ENCODE data around the gene RPA1.
A peak's percentile ranks its signal among the peaks of the same experiment; 100 is the strongest.

Gene RPA1

GRCh38 chr17:1939981-1940809, 110.4 kb downstream of the RPA1 start:
- FAIRE-seq (no peak), DNase-seq (ENCODE audit: low spot score) (no peak)

- FAIRE-seq: no peak
Observed at GRCh38 chr17:1940810-1941185, 111.0 kb downstream of the RPA1 start.

GRCh38 chr17:1941272-1942065, 111.7 kb downstream of the RPA1 start:
- DNase-seq (ENCODE audit: low spot score): no peak
- no peak for FAIRE-seq

More at GRCh38 chr17:1940810-1941185, 111.0 kb downstream of the RPA1 start:
- no peak for DNase-seq (ENCODE audit: low spot score)

DNA sequence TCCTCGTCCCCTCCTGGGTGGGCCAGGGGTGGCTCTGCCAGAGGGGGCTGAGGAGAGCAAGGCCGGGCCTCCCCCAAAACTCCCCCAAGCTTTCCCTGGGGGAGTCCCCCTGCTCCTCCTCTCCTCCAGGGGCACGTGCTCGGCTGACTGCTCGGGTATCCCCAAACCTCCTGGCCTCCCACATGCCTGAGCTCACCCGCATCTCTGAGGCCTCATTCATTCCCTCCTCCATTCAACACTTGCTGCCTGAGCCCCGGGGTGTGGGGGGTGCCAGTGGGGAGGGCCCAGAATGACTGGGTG, 112.2 kb downstream of the RPA1 start:
- DNase-seq (ENCODE audit: low spot score): no peak
- no peak for FAIRE-seq

DNA sequence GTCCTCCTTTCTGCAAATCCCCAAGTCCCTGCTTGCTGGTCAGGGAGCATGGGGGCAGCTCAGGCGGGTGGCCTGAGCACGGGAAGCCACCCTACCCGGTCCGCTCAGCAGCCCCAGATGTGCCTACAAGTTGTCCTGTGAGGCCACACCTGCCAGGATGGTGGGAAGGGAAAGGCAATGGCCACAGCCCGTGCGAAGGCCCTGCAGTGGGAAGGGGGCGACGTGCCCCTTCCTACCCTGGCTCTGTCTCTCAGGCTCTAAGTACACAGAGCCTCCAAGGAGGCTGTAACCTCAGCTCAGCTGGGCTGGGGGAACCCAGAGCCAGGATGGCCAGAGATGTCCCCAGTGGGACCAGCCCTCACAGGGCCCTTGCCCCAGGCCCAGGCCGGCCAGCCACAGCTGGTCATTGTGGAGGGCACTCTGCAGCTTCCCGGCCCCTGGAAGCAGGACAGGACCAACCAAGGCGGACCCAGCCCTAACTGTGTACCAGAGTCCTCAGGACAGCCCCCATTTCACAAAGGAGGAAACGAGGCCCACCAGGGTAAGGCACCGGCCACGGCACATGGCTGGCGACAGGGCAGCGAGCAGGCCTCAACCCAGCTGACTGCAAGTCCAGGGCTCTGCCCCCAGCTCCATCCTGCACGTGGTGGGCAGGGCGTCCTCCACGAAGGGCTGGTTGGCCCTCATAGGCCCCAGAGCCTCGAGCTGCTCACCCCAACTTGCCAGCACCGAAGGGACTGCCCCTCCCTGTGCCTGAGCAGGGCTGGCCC, 113.0 kb downstream of the RPA1 start:
- DNase-seq (ENCODE audit: low spot score) (no peak), FAIRE-seq (no peak)

DNA sequence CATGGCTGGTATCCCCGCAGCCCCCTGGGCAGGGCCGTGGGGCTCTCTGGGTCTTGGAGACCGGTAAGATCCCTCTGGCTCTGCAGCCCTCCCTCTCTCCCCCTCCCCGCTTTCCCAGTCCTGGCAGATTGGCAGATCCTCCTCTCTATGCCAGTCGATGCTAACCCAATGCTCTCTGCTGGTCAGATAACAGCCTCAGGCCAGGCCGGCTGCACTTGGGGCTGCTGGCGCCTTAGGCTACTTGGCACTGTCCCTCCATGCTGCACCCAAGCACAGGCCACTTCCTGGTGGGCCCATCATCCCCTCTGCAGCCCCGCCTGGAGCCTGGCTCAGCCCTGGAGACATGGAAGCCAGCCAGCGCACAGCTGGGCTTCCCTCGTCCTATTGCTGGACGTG, 113.6 kb downstream of the RPA1 start:
- no peak for DNase-seq (ENCODE audit: low spot score)
- FAIRE-seq: no peak

- DNase-seq (ENCODE audit: low spot score): no peak
- no peak for FAIRE-seq
Observed at GRCh38 chr17:1945621-1946020, 115.8 kb downstream of the RPA1 start.

DNA sequence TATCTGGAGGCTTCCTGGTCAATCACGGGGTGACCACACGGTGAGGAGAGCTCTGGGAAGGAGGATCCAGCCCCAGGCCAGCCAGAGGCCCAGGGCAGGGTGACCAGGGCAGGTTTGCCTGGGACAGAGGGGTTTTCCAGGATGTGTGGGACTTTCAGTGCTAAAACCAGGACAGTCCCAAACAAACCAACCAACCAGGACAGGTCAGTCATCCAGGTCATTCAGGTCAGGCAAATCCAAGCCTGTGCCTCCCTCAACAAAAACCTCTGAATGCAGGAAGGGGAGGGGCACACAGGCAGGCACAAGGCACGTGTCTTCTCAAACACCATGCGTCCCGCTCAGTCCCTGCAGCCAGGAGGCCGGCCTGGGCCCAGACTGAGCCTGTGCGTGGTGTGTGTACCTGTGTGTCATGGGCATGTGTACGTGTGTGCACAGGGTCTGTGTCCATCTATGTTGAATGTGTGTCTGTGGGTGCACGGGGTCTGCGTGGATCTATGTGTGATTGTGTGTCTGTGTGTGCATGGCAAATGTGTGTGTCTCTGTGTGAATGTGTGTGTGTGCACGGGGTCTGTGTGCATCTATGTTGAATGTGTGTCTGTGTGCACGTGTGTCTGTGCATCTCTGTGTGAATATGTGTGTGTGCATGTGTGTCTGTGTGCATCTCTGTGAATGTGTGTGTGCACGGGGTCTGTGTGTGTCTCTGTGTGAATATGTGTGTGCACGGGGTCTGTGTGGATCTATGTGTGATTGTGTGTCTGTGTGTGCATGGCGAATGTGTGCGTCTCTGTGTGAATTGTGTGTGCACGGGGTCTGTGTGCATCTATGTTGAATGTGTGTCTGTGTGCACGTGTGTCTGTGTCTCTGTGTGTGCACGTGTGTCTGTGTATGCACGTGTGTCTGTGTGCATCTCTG, 116.5 kb downstream of the RPA1 start:
- DNase-seq (ENCODE audit: low spot score) (no peak), FAIRE-seq (peak; percentile 58)

DNA sequence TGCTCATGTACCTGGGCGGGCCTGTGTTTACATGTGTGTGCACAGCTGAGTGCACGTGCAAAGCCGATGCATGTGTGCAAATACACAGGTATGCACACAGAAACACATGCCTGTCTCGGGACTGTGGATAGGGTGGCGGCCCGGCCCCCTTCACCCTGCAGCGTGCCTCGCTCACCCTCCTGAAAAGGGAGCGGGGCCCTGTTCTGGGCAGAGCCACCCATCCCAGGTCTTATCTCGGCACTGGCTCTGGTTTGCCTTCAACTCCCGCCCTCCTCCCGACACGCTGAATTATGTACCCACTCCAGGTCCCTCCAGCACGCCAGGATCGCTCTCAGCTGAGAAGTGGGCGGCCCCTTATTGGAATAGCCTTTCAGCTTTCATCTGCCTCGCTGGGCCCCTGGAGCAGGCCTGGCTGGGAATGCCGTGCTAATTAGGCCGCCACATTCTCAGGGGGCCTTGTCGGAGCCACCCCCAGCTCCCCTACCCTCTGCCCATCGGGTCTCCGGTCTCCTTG, 117.5 kb downstream of the RPA1 start:
- DNase-seq (ENCODE audit: low spot score) (no peak), FAIRE-seq (no peak)

DNA sequence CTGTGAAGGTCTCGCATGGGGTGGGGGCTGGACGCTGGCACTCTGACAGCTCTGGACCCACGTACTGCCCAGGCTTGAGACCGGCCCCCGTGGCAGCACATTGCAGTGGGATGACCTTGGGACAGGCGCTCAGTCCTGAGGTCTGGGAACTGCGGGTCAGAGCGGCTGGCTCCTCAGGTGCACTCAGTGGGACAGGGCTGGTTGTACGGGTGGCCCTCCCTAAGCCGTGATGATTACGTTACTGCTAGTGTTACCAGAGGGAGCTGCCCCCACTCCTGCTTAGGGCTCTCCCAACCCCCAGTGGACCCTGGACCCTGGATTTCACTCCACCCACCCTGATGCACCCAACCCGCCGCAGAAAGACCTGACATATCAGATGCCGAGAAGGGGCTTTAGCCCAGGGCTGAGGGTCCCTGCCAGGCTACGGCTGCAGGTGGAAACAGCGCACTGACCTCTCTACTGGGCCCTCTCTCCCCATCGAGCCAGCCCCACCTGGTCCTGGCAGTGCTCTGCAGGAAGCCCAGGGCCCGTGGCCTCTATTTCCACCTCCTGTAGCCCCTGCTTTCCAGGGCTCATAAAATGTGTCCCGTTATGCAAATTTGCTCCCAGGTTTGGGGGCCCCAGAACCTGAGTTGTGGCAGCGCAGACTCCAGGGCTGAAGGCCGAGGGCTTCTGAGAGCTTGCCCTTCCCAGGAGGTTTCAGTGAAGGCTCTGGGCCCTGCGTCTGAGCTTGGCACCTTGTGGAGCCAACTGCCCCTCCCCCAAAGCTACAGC, 118.1 kb downstream of the RPA1 start:
- DNase-seq (ENCODE audit: low spot score) (no peak), FAIRE-seq (no peak)

DNA sequence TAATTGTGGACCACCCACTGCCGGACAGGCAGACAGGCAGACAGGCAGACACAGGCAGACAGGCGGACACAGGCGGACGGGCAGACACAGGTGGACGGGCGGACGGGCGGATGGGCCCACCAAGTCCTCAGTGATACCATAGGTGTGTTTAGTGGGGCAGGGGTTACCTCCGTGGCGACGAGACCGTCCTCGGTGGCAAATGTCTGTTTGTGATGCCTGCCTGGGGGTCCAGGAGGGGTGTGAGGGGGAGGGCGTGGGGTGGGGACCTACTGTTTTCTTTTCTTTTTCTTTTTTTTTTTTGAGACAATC, 118.7 kb downstream of the RPA1 start:
- DNase-seq (ENCODE audit: low spot score): no peak
- no peak for FAIRE-seq
